Measurements from ENCODE around the gene SYNDIG1L. TPM values are rescaled to one million over a fixed set of nuclear protein-coding genes. Genes with fewer than 3 reads are reported as not detected.

Gene SYNDIG1L
- total and polyA plus RNA-seq, 12 donors: 0.05 to 0.51 (median 0.23) TPM; not detected in 5

DNA sequence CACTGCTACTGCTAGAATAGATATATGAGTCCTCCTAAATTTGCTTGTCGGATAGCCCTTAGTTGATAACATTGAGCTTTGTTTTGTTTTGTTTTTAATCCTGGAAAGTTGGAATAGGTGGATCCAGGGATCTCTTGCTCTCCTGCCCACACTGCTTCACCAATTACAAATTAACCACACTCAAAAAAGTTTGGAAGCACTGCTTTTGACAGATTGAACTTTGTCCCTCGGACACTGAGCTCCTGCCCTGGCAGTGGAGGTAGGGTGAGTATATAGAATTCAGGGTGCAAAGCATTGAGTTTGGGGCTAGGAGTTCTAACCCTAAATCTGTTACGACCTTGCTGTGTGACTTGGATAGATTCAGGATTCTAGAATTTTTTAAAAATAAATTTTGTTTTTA, 15.1 kb upstream of the SYNDIG1L start:
- Histone ChIP-seq H3K9me3 (replicated peaks in 1 of 3) (no peaks in the 10 kb centered on the region), H3K4me3 (no peak overlapping the region), H3K4me1 (replicated peaks in 1 of 2) (no peaks in the 10 kb centered on the region), H3K27ac (no peak overlapping the region), H3K36me3 (replicated peaks in 1 of 2) (no peaks in the 10 kb centered on the region), H3K27me3 (no peaks in the 10 kb centered on the region)
- WGBS, 4 donors: 81 to 95% (median 85%) methylated on average over 3 of the region's 3 CpGs
- no peak for DNase-seq
- TF ChIP-seq, protein P1, sequence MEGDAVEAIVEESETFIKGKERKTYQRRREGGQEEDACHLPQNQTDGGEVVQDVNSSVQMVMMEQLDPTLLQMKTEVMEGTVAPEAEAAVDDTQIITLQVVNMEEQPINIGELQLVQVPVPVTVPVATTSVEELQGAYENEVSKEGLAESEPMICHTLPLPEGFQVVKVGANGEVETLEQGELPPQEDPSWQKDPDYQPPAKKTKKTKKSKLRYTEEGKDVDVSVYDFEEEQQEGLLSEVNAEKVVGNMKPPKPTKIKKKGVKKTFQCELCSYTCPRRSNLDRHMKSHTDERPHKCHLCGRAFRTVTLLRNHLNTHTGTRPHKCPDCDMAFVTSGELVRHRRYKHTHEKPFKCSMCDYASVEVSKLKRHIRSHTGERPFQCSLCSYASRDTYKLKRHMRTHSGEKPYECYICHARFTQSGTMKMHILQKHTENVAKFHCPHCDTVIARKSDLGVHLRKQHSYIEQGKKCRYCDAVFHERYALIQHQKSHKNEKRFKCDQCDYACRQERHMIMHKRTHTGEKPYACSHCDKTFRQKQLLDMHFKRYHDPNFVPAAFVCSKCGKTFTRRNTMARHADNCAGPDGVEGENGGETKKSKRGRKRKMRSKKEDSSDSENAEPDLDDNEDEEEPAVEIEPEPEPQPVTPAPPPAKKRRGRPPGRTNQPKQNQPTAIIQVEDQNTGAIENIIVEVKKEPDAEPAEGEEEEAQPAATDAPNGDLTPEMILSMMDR (IDR thresholded peaks at IDR 0.05): no peak
- TF ChIP-seq POLR2A (IDR thresholded peaks at IDR 0.05): no peak
- intact Hi-C loops (cut with DNase I): no loop called here

GRCh38 chr14:74438351-74438915, 12.4 kb upstream of the SYNDIG1L start:
- WGBS, 4 donors: 64 to 75% (median 70%) methylated on average over 3 of the region's 3 CpGs
- H3K4me1 ChIP-seq (replicated peaks in 1 of 2): no peaks in the 10 kb centered on the region
- no peaks in the 10 kb centered on the region for H3K27me3 ChIP-seq

DNA sequence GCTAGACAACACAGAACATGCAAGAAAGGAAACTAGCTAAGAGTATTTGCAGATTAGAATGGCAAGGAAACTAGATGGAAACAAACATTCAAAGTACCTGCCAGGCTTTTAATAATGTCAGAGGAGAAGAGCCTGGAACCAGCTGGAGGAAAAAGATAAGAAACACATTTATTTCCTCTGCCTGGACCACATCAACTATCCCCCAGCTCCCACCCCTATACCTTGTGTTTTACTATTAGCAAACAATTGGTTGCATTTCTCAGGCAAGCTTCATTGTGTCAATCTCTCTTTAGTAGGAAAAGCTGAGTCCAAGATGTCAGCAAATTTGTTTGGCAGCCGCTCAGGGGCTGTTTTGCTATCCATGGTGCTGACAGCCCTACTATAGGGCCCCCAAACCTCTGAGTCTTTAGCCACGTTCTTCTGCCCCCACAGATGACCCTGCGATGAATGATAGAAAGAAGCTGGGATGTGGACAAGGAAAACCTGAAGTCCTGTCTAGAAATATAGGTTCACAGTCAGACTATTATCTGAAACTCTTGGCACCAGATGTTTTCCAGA, 11.6 kb upstream of the SYNDIG1L start:
- peak in 1 of 7 donors; percentile 7 for DNase-seq
- intact Hi-C loops (cut with DNase I): no loop called here
- Histone ChIP-seq H3K9me3 (replicated peaks in 1 of 3) (no peaks in the 10 kb centered on the region), H3K4me3 (no peak overlapping the region), H3K27ac (no peak overlapping the region), H3K27me3 (no peaks in the 10 kb centered on the region), H3K36me3 (replicated peaks in 1 of 2) (no peaks in the 10 kb centered on the region), H3K4me1 (replicated peaks in 1 of 2) (no peaks in the 10 kb centered on the region)
- TF ChIP-seq, protein P1 (IDR thresholded peaks at IDR 0.05): no peak
- no peak for TF ChIP-seq POLR2A (IDR thresholded peaks at IDR 0.05)
- WGBS, 4 donors: 26 to 46% (median 28%) methylated on average over 3 of the region's 3 CpGs

More at GRCh38 chr14:74438351-74438915, 12.4 kb upstream of the SYNDIG1L start:
- intact Hi-C loops (cut with DNase I): no loop called here
- Histone ChIP-seq H3K4me3 (no peak overlapping the region), H3K36me3 (replicated peaks in 1 of 2) (no peaks in the 10 kb centered on the region), H3K9me3 (replicated peaks in 1 of 3) (no peaks in the 10 kb centered on the region), H3K27ac (no peak overlapping the region)
- peak in 1 of 7 donors; percentile 4 for DNase-seq
- no peak for TF ChIP-seq POLR2A (IDR thresholded peaks at IDR 0.05)
- TF ChIP-seq, protein P1 (IDR thresholded peaks at IDR 0.05): no peak

- intact Hi-C loops (cut with DNase I): no loop called here
- no peak overlapping the region for H3K27ac ChIP-seq
- H3K4me3 ChIP-seq: no peak overlapping the region
- TF ChIP-seq POLR2A (IDR thresholded peaks at IDR 0.05): no peak
- TF ChIP-seq, protein P1 (IDR thresholded peaks at IDR 0.05): no peak
- 31 to 47% (median 38%) methylated on average over 2 of the region's 2 CpGs for WGBS, 4 donors
- no peaks in the 10 kb centered on the region for H3K27me3 ChIP-seq
- H3K36me3 ChIP-seq (replicated peaks in 1 of 2): no peaks in the 10 kb centered on the region
- H3K4me1 ChIP-seq (replicated peaks in 1 of 2): no peaks in the 10 kb centered on the region
- H3K9me3 ChIP-seq (replicated peaks in 1 of 3): no peaks in the 10 kb centered on the region
- DNase-seq: no peak
Measured at GRCh38 chr14:74434294-74434693, 8.3 kb upstream of the SYNDIG1L start.
